MM.1S (cell line): ENCODE data around the gene CSNK1A1L.

Experiments used
- DNase-seq: peaks from one replicate; pipeline ENCODE4 v3.0.0-alpha.2; 2015
- H2AFZ ChIP-seq: fragments of 300-600 bp; sonication (generic); 2 replicates; pipeline ENCODE4 v1.6.0; 2016; ENCODE audit warnings: antibody characterized with exemption, low read length
- H3F3A ChIP-seq: fragments of 300-600 bp; sonication (generic); 2 replicates; pipeline ENCODE4 v1.6.1; 2016; ENCODE audit warnings: mild to moderate bottlenecking, antibody characterized with exemption, low read length, moderate library complexity, mixed read lengths; ENCODE audit not compliant: insufficient read depth
- H3K27ac ChIP-seq: fragments of 300-600 bp; sonication (generic); 2 replicates; pipeline ENCODE4 v1.5.1; 2016; ENCODE audit warnings: mild to moderate bottlenecking, low read length
- H3K27me3 ChIP-seq: fragments of 300-600 bp; sonication (generic); replicated peaks from 2 replicates; pipeline ENCODE4 v1.6.0; 2016; ENCODE audit warnings: low read length; ENCODE audit not compliant: insufficient read depth
- H3K36me3 ChIP-seq: fragments of 300-600 bp; sonication (generic); replicated peaks from 2 replicates; pipeline ENCODE4 v1.6.1; 2016; ENCODE audit warnings: mild to moderate bottlenecking, low read length, mixed read lengths; ENCODE audit not compliant: insufficient read depth
- H3K4me1 ChIP-seq: fragments of 300-600 bp; sonication (generic); 2 replicates; pipeline ENCODE4 v1.6.1; 2016; ENCODE audit warnings: low read length, mixed read lengths
- H3K4me2 ChIP-seq: fragments of 300-600 bp; sonication (generic); 2 replicates; pipeline ENCODE4 v1.6.0; 2016; ENCODE audit warnings: low read depth, low read length
- H3K4me3 ChIP-seq: fragments of 300-600 bp; sonication (generic); 2 replicates; pipeline ENCODE4 v1.5.1; 2016; ENCODE audit warnings: low read length, mixed read lengths
- H3K79me2 ChIP-seq: fragments of 300-600 bp; sonication (generic); 2 replicates; pipeline ENCODE4 v1.6.1; 2016; ENCODE audit warnings: mixed run types, low read length, mixed read lengths
- H3K9ac ChIP-seq: fragments of 300-600 bp; sonication (generic); 2 replicates; pipeline ENCODE4 v1.6.1; 2016; ENCODE audit warnings: low read length, mixed read lengths
- H3K9me2 ChIP-seq: fragments of 300-600 bp; sonication (generic); replicated peaks from 2 replicates; pipeline ENCODE4 v1.6.1; 2016; ENCODE audit warnings: mild to moderate bottlenecking, low read length, mixed read lengths; ENCODE audit not compliant: insufficient read depth
- H3K9me3 ChIP-seq: fragments of 300-600 bp; sonication (generic); replicated peaks from 2 replicates; pipeline ENCODE4 v1.6.1; 2016; ENCODE audit warnings: mild to moderate bottlenecking, low read length, mixed read lengths; ENCODE audit not compliant: insufficient read depth
- H4K20me1 ChIP-seq: fragments of 300-600 bp; sonication (generic); 2 replicates; pipeline ENCODE4 v1.6.1; 2016; ENCODE audit warnings: mild to moderate bottlenecking, low read length, moderate library complexity, mixed read lengths; ENCODE audit not compliant: insufficient read depth
- EZH2 ChIP-seq: fragments of 300-600 bp; sonication (generic); optimal IDR thresholded peaks from 2 replicates; pipeline ENCODE3; 2017; ENCODE audit warnings: low read depth, mild to moderate bottlenecking, antibody characterized with exemption, low read length, mixed read lengths
- EZH2phosphoT487 ChIP-seq: fragments of 300-600 bp; sonication (generic); IDR thresholded peaks from 2 replicates; pipeline ENCODE4 v1.6.1; 2018; ENCODE audit warnings: antibody characterized with exemption, low read length
- TF ChIP-seq, protein P1 (sequence below): fragments of 300-600 bp; sonication (generic); IDR thresholded peaks from 2 replicates; pipeline ENCODE4 v1.5.1; 2016; ENCODE audit warnings: antibody characterized with exemption, low read length, mixed read lengths

CSNK1A1L gene

DNA sequence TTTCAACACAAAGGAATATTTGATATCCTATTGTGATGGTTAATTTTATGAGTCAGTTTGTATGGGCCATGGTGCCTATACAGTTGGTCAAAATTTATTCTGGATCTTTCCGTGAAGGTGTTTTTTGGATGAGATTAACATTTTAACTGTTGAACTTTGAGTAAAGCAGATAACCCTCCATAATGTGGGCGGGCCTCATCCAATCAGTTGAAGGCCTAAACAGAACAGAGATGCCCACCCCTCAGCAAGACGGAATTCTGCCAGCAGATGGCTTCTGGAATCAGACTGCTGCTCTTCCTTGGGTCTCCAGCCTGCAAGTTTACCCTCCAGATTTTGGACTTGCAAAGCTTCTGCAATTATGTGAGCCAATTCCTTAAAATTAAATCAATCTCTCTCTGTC, 16.0 kb downstream of the CSNK1A1L start:
- DNase-seq, result no peak
- no peaks in the 10 kb centered on the region for H3F3A ChIP-seq
- TF ChIP-seq, protein P1, sequence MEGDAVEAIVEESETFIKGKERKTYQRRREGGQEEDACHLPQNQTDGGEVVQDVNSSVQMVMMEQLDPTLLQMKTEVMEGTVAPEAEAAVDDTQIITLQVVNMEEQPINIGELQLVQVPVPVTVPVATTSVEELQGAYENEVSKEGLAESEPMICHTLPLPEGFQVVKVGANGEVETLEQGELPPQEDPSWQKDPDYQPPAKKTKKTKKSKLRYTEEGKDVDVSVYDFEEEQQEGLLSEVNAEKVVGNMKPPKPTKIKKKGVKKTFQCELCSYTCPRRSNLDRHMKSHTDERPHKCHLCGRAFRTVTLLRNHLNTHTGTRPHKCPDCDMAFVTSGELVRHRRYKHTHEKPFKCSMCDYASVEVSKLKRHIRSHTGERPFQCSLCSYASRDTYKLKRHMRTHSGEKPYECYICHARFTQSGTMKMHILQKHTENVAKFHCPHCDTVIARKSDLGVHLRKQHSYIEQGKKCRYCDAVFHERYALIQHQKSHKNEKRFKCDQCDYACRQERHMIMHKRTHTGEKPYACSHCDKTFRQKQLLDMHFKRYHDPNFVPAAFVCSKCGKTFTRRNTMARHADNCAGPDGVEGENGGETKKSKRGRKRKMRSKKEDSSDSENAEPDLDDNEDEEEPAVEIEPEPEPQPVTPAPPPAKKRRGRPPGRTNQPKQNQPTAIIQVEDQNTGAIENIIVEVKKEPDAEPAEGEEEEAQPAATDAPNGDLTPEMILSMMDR, result no peak
- TF ChIP-seq EZH2, result no peak
- TF ChIP-seq EZH2phosphoT487, result no peak
- H2AFZ ChIP-seq, result no peak overlapping the region
- no peaks in the 10 kb centered on the region for H3K27me3 ChIP-seq
- H3K4me2 ChIP-seq, result no peak overlapping the region
- no peaks in the 10 kb centered on the region for H3K79me2 ChIP-seq
- no peak overlapping the region for H3K9ac ChIP-seq
- H3K27ac ChIP-seq, result no peak overlapping the region
- H3K4me1 ChIP-seq, result no peaks in the 10 kb centered on the region
- H4K20me1 ChIP-seq, result no peaks in the 10 kb centered on the region
- H3K4me3 ChIP-seq, result no peak overlapping the region
- no peaks in the 10 kb centered on the region for H3K9me2 ChIP-seq
- no peaks in the 10 kb centered on the region for H3K36me3 ChIP-seq
- no peaks in the 10 kb centered on the region for H3K9me3 ChIP-seq

DNA sequence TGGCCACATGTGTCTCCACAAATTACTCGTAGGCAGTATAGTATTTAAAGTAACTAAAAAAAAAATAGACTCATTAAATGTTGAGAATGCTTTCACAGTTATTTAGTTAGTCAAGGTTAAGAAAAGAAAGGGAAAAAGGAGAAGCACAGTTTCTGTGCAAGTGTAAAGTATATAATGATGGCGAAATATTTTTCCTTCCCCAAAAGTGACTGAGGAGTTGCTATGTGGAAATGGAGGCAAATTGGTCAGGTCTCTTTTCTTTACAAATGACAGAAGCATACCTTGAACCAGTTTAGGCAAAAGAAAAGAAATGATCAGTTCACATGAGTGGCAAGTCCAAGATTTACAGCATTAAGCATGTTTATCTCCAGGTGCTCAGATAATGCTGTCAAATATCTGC, 18.0 kb downstream of the CSNK1A1L start:
- Histone ChIP-seq H3K9me2 (no peaks in the 10 kb centered on the region), H2AFZ (no peak overlapping the region), H3F3A (no peaks in the 10 kb centered on the region), H3K27me3 (no peaks in the 10 kb centered on the region), H3K4me1 (no peaks in the 10 kb centered on the region), H3K9ac (no peak overlapping the region), H3K79me2 (no peaks in the 10 kb centered on the region), H3K27ac (no peak overlapping the region), H4K20me1 (no peaks in the 10 kb centered on the region), H3K4me3 (no peak overlapping the region), H3K36me3 (no peaks in the 10 kb centered on the region), H3K9me3 (no peaks in the 10 kb centered on the region), H3K4me2 (no peak overlapping the region)
- TF ChIP-seq EZH2phosphoT487 (no peak), EZH2 (no peak)
- TF ChIP-seq, protein P1, result no peak
- DNase-seq, result no peak

DNA sequence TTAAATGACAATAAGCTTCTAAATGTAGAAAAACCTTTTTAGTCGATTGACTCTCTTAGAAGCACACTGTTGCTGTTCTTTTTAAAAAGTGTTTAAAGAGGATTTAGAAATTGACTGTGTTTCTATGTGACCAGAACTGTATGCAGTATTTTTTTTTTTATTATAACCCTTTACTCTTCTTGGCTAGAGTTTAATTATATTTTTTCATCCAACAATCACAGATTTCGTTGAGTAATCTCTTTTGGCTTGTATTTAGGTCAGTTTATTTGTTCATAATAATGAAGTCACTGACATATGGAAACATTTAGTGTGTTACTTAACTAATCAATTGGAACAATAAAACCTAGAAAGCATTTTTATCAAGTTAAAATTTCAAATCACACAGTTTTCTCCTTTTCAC, 19.9 kb downstream of the CSNK1A1L start:
- H3K4me3 ChIP-seq, result no peak overlapping the region
- H3K4me2 ChIP-seq, result no peak overlapping the region
- H3K9ac ChIP-seq, result no peak overlapping the region
- TF ChIP-seq EZH2 (no peak), EZH2phosphoT487 (no peak)
- TF ChIP-seq, protein P1, result no peak
- no peaks in the 10 kb centered on the region for H3K79me2 ChIP-seq
- no peaks in the 10 kb centered on the region for H3K27me3 ChIP-seq
- H3K9me2 ChIP-seq, result no peaks in the 10 kb centered on the region
- H4K20me1 ChIP-seq, result no peaks in the 10 kb centered on the region
- H3K27ac ChIP-seq, result no peak overlapping the region
- H3K9me3 ChIP-seq, result no peaks in the 10 kb centered on the region
- no peak overlapping the region for H2AFZ ChIP-seq
- H3K36me3 ChIP-seq, result no peaks in the 10 kb centered on the region
- no peak for DNase-seq
- no peaks in the 10 kb centered on the region for H3F3A ChIP-seq
- H3K4me1 ChIP-seq, result no peaks in the 10 kb centered on the region
